ENCODE measurements around the gene TMEM132D.
"Not testable (repeated sequence)": the region's sequence is repeated elsewhere in the genome, so short reads cannot be mapped to it uniquely, and the experiment has no call there.

The TMEM132D gene

DNA sequence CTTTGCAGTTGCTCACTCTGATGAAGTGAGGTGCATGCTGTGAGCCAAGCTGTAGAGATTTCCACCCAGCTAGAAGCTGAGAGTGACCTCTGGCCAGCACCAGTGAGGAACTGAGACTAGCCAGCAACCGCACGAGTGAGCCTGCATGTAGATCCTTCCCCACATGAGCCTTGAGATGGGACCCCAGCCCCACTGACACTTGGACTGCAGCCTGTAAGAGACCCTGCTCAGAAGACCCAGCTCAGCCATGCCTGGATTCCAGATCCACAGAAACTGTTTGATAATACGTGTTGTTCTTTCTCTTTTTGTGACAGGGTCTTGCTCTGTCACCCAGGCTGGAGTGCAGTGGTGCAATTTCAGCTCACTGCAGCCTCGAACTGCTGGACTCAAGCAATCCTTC, 821.4 kb downstream of the TMEM132D start:
- no peak for FAIRE-seq

DNA sequence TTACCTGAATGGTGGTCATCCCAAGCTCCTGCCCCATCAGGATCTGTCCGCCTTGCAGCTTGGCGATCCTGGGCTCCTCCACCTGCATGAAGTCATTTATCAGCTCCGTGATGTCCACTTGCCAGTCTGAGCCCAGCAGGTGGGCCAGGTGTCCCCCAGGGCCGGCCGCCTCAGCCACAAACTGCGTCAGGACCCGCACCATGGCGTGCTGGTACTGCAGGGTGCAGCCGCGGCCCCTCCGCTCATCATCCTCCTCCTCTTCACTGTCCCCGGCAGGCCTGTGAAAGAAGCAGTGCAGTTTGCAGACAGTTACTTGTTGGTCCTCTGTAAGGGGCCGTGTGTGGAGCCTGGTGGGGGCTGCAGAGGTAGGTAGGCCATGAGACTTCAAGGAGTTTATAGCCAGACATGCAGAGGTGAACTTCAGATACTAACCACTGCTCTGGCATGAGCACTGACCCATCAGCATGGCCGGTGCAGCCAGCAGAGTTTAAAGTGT, 822.0 kb downstream of the TMEM132D start:
- no peak for FAIRE-seq

- FAIRE-seq = no peak
Observed at GRCh38 chr12:129080821-129081220, 823.0 kb downstream of the TMEM132D start.

DNA sequence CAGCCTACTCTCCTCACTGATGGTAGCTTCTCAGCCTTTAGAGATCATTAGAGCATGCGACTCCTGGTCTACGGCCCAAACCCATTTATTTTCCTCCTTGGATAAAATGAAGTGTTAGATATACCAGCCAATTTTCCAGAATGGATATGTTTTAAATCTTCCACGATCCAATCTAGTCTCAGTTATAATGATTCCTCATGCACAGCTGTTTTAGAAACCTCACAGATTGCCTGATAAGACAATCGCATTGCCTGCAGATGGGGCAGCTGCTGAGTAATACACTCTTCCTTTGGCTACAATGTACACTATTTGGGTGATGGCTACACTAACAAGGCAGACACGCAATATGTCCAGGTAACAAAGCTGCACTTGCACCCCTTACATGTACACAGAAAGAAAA, 823.4 kb downstream of the TMEM132D start:
- no peak for FAIRE-seq

DNA sequence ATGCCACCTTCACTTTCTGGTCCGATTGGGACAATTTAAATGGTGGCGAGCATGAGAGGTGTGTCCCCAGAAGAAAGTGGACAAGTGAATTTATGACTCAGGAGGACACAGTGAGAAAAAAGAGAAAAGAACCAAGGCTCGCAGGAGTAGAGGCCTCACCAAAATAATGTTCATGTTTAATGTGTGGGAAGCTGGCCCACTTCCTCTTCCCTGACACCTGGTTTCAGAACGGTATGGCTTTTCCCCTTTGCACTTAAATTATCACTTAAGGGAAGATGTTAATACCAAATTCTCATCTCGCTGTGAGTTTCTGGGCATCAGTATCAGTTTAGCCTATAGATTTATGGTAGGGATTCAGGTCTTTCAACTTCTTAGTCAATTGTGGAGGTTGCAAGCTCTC, 824.1 kb downstream of the TMEM132D start:
- no peak for FAIRE-seq

GRCh38 chr12:129076441-129077320, 827.1 kb downstream of the TMEM132D start:
- FAIRE-seq = no peak

- no peak for FAIRE-seq
Observed at GRCh38 chr12:129075460-129076208, 828.2 kb downstream of the TMEM132D start.

GRCh38 chr12:129074379-129074778, 829.4 kb downstream of the TMEM132D start:
- FAIRE-seq = no peak

DNA sequence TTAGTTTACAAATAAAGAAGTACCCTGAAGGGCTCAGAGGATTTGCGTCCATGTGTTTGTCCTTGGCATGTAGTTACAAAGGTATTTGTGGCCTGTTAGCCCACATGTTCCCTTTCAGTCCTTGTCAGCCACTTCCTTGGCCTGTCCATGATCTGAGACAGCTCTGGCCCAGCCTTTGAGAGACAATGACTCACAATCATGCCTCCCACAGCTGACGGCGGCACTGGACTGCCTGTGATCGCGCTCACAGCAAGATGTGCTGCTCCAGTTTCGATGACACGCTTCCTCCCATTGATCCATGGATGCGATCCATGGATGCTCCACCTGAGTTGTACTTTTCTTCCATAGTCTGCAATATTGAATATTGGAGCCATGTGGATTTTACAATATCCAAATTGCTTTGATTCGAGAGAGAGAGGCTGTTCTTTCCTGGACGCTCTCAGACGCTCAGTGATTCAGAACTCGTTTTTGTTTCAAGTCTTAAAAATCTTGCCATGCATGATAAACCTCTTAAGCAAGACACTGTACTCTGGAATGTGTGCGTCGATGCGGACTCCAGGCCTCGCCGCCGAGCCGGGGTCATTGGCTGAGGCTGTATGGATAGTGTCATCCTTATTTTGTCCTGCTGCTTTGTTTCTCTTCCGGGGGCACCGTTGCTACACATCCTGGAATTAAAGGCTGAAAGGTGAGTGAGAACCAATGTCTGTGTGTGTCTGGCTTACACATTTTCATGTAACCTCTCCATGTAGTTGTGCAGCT, 830.5 kb downstream of the TMEM132D start:
- FAIRE-seq = no peak

DNA sequence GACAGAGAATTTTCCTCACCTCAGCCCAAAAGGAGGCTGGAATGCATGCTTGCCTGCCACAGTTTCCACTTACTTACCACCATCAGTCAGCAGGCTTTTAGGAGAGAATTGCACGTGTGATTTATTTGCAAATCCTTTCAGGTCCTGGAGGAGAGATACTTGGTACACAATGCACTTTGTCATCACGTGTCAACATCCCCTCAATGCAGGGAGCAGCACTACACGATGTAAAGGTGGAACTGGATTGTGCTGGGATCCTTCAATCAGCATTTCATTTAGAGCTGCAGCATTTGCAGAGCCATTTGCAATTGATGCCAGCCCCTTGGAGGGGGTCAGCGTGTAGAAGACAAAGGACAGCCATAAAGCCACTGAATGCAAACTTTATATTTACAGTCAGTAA, 832.5 kb downstream of the TMEM132D start:
- no peak for FAIRE-seq

DNA sequence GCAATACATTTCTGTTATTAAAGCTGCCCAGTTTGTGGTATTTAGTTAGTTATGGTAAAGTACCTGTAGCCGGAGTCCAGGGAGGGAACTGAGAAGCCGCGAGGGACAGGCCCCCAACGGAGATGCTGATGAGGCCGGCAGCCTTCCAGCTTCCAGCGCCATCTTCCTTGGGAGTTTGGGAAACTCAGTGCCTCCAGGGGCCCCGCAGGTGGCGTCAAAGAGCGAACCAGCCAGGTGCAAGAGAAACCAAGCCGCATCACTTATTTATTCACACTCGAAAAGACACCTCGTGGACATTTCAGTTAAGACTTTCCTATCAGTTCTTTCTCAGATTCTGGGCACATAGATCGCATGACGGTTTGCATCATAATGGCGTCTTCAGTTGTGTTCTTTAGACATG, 833.9 kb downstream of the TMEM132D start:
- FAIRE-seq = no peak

DNA sequence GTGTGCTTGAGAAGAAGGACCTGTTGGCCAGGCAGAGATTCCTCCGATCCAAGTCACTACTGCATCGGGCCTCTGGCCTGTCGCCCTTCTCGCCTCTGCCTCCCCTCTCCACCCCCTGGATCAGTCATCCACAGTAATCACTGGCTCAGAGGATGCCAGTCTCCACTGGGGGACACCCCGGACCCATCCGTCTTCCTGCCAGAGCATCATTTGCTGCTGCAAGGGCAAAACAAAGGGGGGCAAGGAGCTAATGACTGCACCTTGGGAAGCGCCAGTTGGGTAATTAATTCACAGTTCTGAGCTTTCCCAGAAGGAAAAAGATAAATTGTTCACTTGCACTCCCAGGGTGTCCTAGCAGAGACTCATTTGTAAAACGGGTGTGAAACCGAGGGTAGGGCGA, 835.1 kb downstream of the TMEM132D start:
- FAIRE-seq = no peak

GRCh38 chr12:129067491-129067890, 836.3 kb downstream of the TMEM132D start:
- no peak for FAIRE-seq

GRCh38 chr12:129064209-129064855, 839.5 kb downstream of the TMEM132D start:
- no peak for FAIRE-seq

DNA sequence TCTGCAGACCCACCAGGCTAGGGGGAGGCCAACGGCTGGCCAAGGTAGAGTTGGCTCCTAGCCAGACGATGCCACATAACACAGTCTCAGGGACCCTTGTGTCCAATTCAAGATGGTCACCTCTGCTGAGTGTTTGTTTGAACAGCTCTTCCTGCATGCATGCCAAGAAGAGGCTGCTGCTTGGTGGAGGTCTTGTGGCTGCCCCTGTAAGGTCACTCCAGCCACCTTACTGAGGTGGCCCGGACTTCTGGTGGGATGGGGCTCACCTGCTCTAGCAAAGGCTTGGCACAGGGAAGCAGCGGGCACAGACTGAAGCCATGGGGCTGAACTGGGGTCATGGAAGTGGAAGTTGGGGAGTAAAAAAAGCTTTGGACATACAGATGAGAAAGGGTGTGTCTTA, 840.2 kb downstream of the TMEM132D start:
- FAIRE-seq = no peak

DNA sequence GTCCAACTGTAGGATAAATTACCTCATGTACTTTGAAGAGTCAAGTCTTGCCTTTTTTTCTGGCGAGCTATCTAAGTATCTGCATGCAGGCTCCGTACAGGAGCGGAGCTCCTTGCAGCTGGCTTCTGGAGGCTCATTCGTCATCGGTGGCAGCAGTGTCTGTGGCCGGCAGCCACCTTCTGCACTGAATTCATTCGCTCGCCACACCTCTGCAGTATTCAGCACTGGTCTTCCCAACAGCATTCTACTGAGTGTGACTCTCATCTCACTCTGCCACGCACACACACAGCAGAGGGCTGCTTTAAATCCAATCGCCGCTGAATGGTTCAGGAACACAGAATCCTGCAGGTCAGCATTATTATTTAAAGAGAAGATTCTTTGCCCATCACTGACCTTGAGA, 850.6 kb downstream of the TMEM132D start:
- FAIRE-seq = no peak

- no peak for FAIRE-seq
Observed at GRCh38 chr12:129052373-129052772, 851.5 kb downstream of the TMEM132D start.

GRCh38 chr12:129049917-129050316, 853.9 kb downstream of the TMEM132D start:
- no peak for FAIRE-seq

- not testable (repeated sequence) for FAIRE-seq
Observed at GRCh38 chr12:129043334-129043733, 860.5 kb downstream of the TMEM132D start.

- FAIRE-seq = no peak
Observed at GRCh38 chr12:129036135-129036534, 867.7 kb downstream of the TMEM132D start.

GRCh38 chr12:129034558-129035289, 869.1 kb downstream of the TMEM132D start:
- FAIRE-seq = no peak

DNA sequence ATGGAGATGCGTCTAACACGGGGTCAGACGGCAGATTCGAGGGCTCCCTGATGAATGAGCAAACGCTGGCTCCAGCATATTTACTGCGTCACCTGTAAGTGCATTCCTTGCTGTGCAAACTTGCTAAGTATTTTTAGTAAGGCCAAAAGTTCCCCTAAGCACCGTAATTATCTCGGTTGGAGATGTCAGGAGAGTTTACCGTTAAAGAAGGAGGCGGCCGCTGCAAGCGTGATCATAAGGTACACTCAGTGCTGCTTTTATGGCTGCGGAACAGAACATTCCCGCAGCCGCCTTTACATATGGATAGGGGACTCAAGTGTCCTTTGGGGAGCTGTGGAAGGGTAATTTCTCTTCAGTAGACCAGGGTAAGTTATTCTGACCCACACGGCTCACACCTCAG, 875.0 kb downstream of the TMEM132D start:
- no peak for FAIRE-seq
